ENCODE results near the gene FAM204A.

Gene FAM204A

GRCh38 chr10:118276727-118277126, 65.4 kb downstream of the FAM204A start:
- no peak for DNase-seq

GRCh38 chr10:118276204-118276603, 65.9 kb downstream of the FAM204A start:
- no peak for DNase-seq

GRCh38 chr10:118273662-118274061, 68.5 kb downstream of the FAM204A start:
- no peak for DNase-seq

- DNase-seq, result no peak
These were observed 69.4 kb downstream of the FAM204A start for GRCh38 chr10:118272767-118273166.

GRCh38 chr10:118272149-118272721, 69.9 kb downstream of the FAM204A start:
- no peak for DNase-seq

- no peak for DNase-seq
These were observed 70.5 kb downstream of the FAM204A start for GRCh38 chr10:118271671-118272070.

- DNase-seq, result no peak
These were observed 75.9 kb downstream of the FAM204A start for GRCh38 chr10:118266098-118266748.

GRCh38 chr10:118264838-118265470, 77.2 kb downstream of the FAM204A start:
- DNase-seq, result no peak

GRCh38 chr10:118264252-118264651, 77.9 kb downstream of the FAM204A start:
- no peak for DNase-seq

- no peak for DNase-seq
These were observed 79.6 kb downstream of the FAM204A start for GRCh38 chr10:118262538-118262937.

GRCh38 chr10:118259288-118259906, 82.7 kb downstream of the FAM204A start:
- peak; percentile 71 for DNase-seq

GRCh38 chr10:118258285-118258684, 83.8 kb downstream of the FAM204A start:
- no peak for DNase-seq

- no peak for DNase-seq
These were observed 85.1 kb downstream of the FAM204A start for GRCh38 chr10:118256825-118257570.

- DNase-seq, result no peak
These were observed 85.9 kb downstream of the FAM204A start for GRCh38 chr10:118256209-118256608.

- no peak for DNase-seq
These were observed 86.8 kb downstream of the FAM204A start for GRCh38 chr10:118255355-118255754.

GRCh38 chr10:118254654-118255053, 87.5 kb downstream of the FAM204A start:
- DNase-seq, result no peak

- DNase-seq, result no peak
These were observed 88.7 kb downstream of the FAM204A start for GRCh38 chr10:118253397-118253796.

GRCh38 chr10:118251791-118252190, 90.3 kb downstream of the FAM204A start:
- DNase-seq, result no peak

- no peak for DNase-seq
These were observed 92.4 kb downstream of the FAM204A start for GRCh38 chr10:118249714-118250113.
